Activated CD8-positive, alpha-beta memory T cell treated with anti-CD3 and anti-CD28 coated beads for 4 hours (primary cell): ENCODE measurements around the gene EML2.
A peak's percentile ranks its signal among the peaks of the same experiment; 100 is the strongest.
"Not testable (repeated sequence)": the region's sequence is repeated elsewhere in the genome, so short reads cannot be mapped to it uniquely, and the experiment has no call there.

ENCODE experiments used
- DNase-seq, 2 donors: peaks; one replicate each; pipeline ENCODE4 v3.0.0-alpha.2; 2020; ENCODE audit warnings: low read depth in 2 of 2

The EML2 gene

GRCh38 chr19:45615795-45616703, 23.1 kb downstream of the EML2 start:
- peak; percentile 24 to 50 for DNase-seq

- not testable (repeated sequence) for DNase-seq
Observed at GRCh38 chr19:45615056-45615455, 24.1 kb downstream of the EML2 start.

- DNase-seq = no peak
Observed at GRCh38 chr19:45613926-45614725, 25.1 kb downstream of the EML2 start.

GRCh38 chr19:45608948-45609347, 30.2 kb downstream of the EML2 start:
- DNase-seq = no peak

- DNase-seq = no peak
Observed at GRCh38 chr19:45607071-45608029, 31.8 kb downstream of the EML2 start.

GRCh38 chr19:45601524-45602374, 37.4 kb downstream of the EML2 start, which contains the start of gene GPR4:
GPR4 (minus strand) TSS chr19:45602212; CDS start chr19:45591866, 10,346 bp downstream.
- no peak for DNase-seq

GRCh38 chr19:45601115-45601514, 38.1 kb downstream of the EML2 start:
- no peak for DNase-seq

GRCh38 chr19:45600340-45600885, 38.8 kb downstream of the EML2 start:
- no peak for DNase-seq

- DNase-seq = no peak
Observed at GRCh38 chr19:45599286-45599685, 39.9 kb downstream of the EML2 start.

GRCh38 chr19:45598267-45599001, 40.8 kb downstream of the EML2 start:
- no peak for DNase-seq

GRCh38 chr19:45597425-45598111, 41.6 kb downstream of the EML2 start:
- no peak for DNase-seq

GRCh38 chr19:45595814-45596213, 43.4 kb downstream of the EML2 start:
- no peak for DNase-seq

GRCh38 chr19:45593520-45593919, 45.7 kb downstream of the EML2 start:
- DNase-seq = no peak

GRCh38 chr19:45592366-45592765, 46.8 kb downstream of the EML2 start:
- DNase-seq = no peak

- no peak for DNase-seq
Observed at GRCh38 chr19:45591638-45592005, 47.6 kb downstream of the EML2 start.

- DNase-seq = no peak
Observed at GRCh38 chr19:45591004-45591637, 48.1 kb downstream of the EML2 start.

- DNase-seq = no peak
Observed at GRCh38 chr19:45590300-45591003, 48.7 kb downstream of the EML2 start.

- DNase-seq = no peak
Observed at GRCh38 chr19:45589768-45590167, 49.4 kb downstream of the EML2 start.
